Measurements from ENCODE around the gene EHMT1.

- no peak for TF ChIP-seq POLR2A (IDR thresholded peaks at IDR 0.05)
- no peak for TF ChIP-seq CTCF (IDR thresholded peaks at IDR 0.05 in 4 of 5, conservative IDR thresholded peaks at IDR 0.05 in 1 of 5)
These were observed 141.0 kb downstream of the EHMT1 start for GRCh38 chr9:137759649-137760321.
